Stomach (tissue), 4 donors: ENCODE data around the gene CRISP1.

Source experiments
- POLR2AphosphoS5 ChIP-seq, 3 donors: sonication (generic); formaldehyde crosslinking; IDR thresholded peaks; one replicate each; pipeline ENCODE4 v1.6.1; 2016; ENCODE audit warnings: antibody characterized with exemption in 3 of 3
- TF ChIP-seq, protein P1 (sequence below), 7 experiments: fragments of 450-650 bp in 4 of 7; fragments of 200-600 bp in 3 of 7; sonication (generic) in 3 of 7; IDR thresholded peaks; one replicate each; pipeline ENCODE4 v1.5.1; 2016 to 2019; ENCODE audit warnings: antibody characterized with exemption in 7 of 7, control low read depth in 2 of 7, mild to moderate bottlenecking in 1 of 7

DNA sequence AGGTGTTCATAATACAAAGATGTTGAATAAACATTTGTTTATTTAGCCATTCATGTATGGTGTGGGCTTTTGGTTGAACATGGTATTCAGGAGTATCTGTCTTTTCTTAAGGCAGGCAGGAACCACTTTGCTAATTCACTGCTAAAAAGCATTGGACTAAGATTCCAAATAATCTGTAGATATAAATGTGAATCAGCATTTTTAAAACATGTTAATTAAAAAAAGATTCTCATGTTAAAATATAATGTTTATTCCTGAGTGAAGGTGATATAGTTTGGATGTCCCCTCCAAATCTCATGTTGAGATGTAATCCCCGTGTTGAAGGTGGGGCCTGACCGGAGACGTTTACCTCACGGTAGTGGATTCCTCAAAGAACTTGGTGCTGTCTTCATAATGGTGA is 19.3 kb downstream of the CRISP1 start:
- TF ChIP-seq, protein P1, sequence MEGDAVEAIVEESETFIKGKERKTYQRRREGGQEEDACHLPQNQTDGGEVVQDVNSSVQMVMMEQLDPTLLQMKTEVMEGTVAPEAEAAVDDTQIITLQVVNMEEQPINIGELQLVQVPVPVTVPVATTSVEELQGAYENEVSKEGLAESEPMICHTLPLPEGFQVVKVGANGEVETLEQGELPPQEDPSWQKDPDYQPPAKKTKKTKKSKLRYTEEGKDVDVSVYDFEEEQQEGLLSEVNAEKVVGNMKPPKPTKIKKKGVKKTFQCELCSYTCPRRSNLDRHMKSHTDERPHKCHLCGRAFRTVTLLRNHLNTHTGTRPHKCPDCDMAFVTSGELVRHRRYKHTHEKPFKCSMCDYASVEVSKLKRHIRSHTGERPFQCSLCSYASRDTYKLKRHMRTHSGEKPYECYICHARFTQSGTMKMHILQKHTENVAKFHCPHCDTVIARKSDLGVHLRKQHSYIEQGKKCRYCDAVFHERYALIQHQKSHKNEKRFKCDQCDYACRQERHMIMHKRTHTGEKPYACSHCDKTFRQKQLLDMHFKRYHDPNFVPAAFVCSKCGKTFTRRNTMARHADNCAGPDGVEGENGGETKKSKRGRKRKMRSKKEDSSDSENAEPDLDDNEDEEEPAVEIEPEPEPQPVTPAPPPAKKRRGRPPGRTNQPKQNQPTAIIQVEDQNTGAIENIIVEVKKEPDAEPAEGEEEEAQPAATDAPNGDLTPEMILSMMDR (IDR thresholded peaks at IDR 0.05), result no peak
- TF ChIP-seq POLR2AphosphoS5 (IDR thresholded peaks at IDR 0.05), result no peak
